Mesendoderm (in vitro differentiated cells): Measurements from ENCODE around the gene RALGDS.
"Not testable (repeated sequence)": the region's sequence is repeated elsewhere in the genome, so short reads cannot be mapped to it uniquely, and the experiment has no call there.

Experiments used
- DNase-seq: peaks from one replicate; pipeline ENCODE4 v3.0.0; 2013
- H2AK5ac ChIP-seq: 2 replicates; pipeline ENCODE4 v1.6.1; 2013; ENCODE audit warnings: low read length, inconsistent platforms
- H2BK120ac ChIP-seq: 2 replicates; pipeline ENCODE4 v1.6.1; 2013; ENCODE audit warnings: low read depth, mild to moderate bottlenecking, low read length, moderate library complexity, mixed read lengths
- H2BK15ac ChIP-seq: replicated peaks from 2 replicates; pipeline ENCODE4 v1.6.1; 2013; ENCODE audit warnings: low read depth, mild to moderate bottlenecking, moderate library complexity
- H2BK5ac ChIP-seq: 2 replicates; pipeline ENCODE4 v1.6.1; 2013; ENCODE audit warnings: low read length, inconsistent platforms
- H3K18ac ChIP-seq: 2 replicates; pipeline ENCODE4 v1.6.1; 2013; ENCODE audit warnings: mild to moderate bottlenecking, low read length, mixed read lengths
- H3K23ac ChIP-seq: one replicate; pipeline ENCODE4 v1.6.1; 2013; ENCODE audit warnings: low read length
- H3K27ac ChIP-seq: 2 replicates; pipeline ENCODE4 v1.5.1; 2013; ENCODE audit warnings: low read depth, mild to moderate bottlenecking, inconsistent platforms, low read length, moderate library complexity
- H3K27me3 ChIP-seq: 2 replicates; pipeline ENCODE4 v1.6.1; 2013; ENCODE audit warnings: low read length, control low read depth, mild to moderate bottlenecking, inconsistent platforms; ENCODE audit not compliant: insufficient read depth, poor library complexity
- H3K36me3 ChIP-seq: 2 replicates; pipeline ENCODE4 v1.6.1; 2013; ENCODE audit warnings: low read length, inconsistent platforms; ENCODE audit not compliant: control insufficient read depth, insufficient read depth
- H3K4ac ChIP-seq: one replicate; pipeline ENCODE4 v1.6.1; 2013; ENCODE audit warnings: low read depth, mild to moderate bottlenecking, low read length, moderate library complexity
- H3K4me1 ChIP-seq: 2 replicates; pipeline ENCODE4 v1.6.1; 2013; ENCODE audit warnings: low read depth, low read length, inconsistent platforms; ENCODE audit not compliant: control insufficient read depth
- H3K4me2 ChIP-seq: 2 replicates; pipeline ENCODE4 v1.6.1; 2013; ENCODE audit warnings: low read length
- H3K4me3 ChIP-seq: 2 replicates; pipeline ENCODE4 v1.5.1; 2013; ENCODE audit warnings: mild to moderate bottlenecking, low read length
- H3K56ac ChIP-seq: one replicate; pipeline ENCODE4 v1.6.1; 2013; ENCODE audit warnings: low read length
- H3K79me1 ChIP-seq: 2 replicates; pipeline ENCODE4 v1.6.1; 2013; ENCODE audit warnings: low read length, inconsistent platforms
- H3K79me2 ChIP-seq: 2 replicates; pipeline ENCODE4 v1.6.1; 2013; ENCODE audit warnings: mild to moderate bottlenecking, low read length; ENCODE audit not compliant: control insufficient read depth, insufficient read depth
- H3K9ac ChIP-seq: 2 replicates; pipeline ENCODE4 v1.6.1; 2013; ENCODE audit warnings: low read length, inconsistent platforms
- H4K5ac ChIP-seq: one replicate; pipeline ENCODE4 v1.6.1; 2013; ENCODE audit warnings: low read length
- H4K8ac ChIP-seq: one replicate; pipeline ENCODE4 v1.6.1; 2013; ENCODE audit warnings: low read depth, mild to moderate bottlenecking, control low read depth, low read length, moderate library complexity
- WGBS: extraction: QIAGEN DNeasy Blood & Tissue Kit; methylation state at CpG from one replicate; pipeline ENCODE4 v1.1.7; 2013; ENCODE audit warnings: low lambda C conversion rate, missing lambda C conversion rate; ENCODE audit not compliant: insufficient coverage; ENCODE audit errors: extremely low coverage; 5-methylcytosine and 5-hydroxymethylcytosine counted together

The RALGDS gene

GRCh38 chr9:133087429-133088145 lies 33.5 kb downstream of the RALGDS start:
- no peak overlapping the region for H3K9ac ChIP-seq
- no peaks in the 10 kb centered on the region for H3K79me1 ChIP-seq
- no peaks in the 10 kb centered on the region for H3K36me3 ChIP-seq
- no peak overlapping the region for H2BK120ac ChIP-seq
- H4K5ac ChIP-seq, result no peak overlapping the region
- H4K8ac ChIP-seq, result no peak overlapping the region
- H3K27ac ChIP-seq, result no peak overlapping the region
- H3K4ac ChIP-seq, result no peak overlapping the region
- H3K56ac ChIP-seq, result no peak overlapping the region
- DNase-seq, result no peak
- no peaks in the 10 kb centered on the region for H3K27me3 ChIP-seq
- no peak overlapping the region for H3K4me3 ChIP-seq
- H2BK15ac ChIP-seq, result no peak overlapping the region
- H3K4me2 ChIP-seq, result no peak overlapping the region
- no peak overlapping the region for H2BK5ac ChIP-seq
- no CpG with 5 or more reads among the region's 7 CpGs for WGBS
- no peak overlapping the region for H3K18ac ChIP-seq
- H3K79me2 ChIP-seq, result no peaks in the 10 kb centered on the region
- no peak overlapping the region for H2AK5ac ChIP-seq
- no peaks in the 10 kb centered on the region for H3K4me1 ChIP-seq
- H3K23ac ChIP-seq, result no peak overlapping the region

- H3K18ac ChIP-seq, result no peak overlapping the region
- no CpG with 5 or more reads among the region's 15 CpGs for WGBS
- H3K27ac ChIP-seq, result no peak overlapping the region
- H3K4me2 ChIP-seq, result no peak overlapping the region
- no peak overlapping the region for H2BK120ac ChIP-seq
- H3K56ac ChIP-seq, result no peak overlapping the region
- H3K36me3 ChIP-seq, result no peaks in the 10 kb centered on the region
- no peaks in the 10 kb centered on the region for H3K79me2 ChIP-seq
- H2BK15ac ChIP-seq, result no peak overlapping the region
- H3K79me1 ChIP-seq, result no peaks in the 10 kb centered on the region
- no peak overlapping the region for H2BK5ac ChIP-seq
- DNase-seq, result no peak
- no peak overlapping the region for H3K4ac ChIP-seq
- H2AK5ac ChIP-seq, result no peak overlapping the region
- no peak overlapping the region for H3K23ac ChIP-seq
- no peak overlapping the region for H3K4me3 ChIP-seq
- no peaks in the 10 kb centered on the region for H3K27me3 ChIP-seq
- H4K8ac ChIP-seq, result no peak overlapping the region
- H4K5ac ChIP-seq, result no peak overlapping the region
- H3K9ac ChIP-seq, result no peak overlapping the region
- H3K4me1 ChIP-seq, result no peaks in the 10 kb centered on the region
Measured at GRCh38 chr9:133086894-133087293, 34.1 kb downstream of the RALGDS start.

- not testable (repeated sequence) for H3K36me3 ChIP-seq, H2BK120ac ChIP-seq, DNase-seq, H3K27ac ChIP-seq, H3K4me2 ChIP-seq, H4K8ac ChIP-seq, H3K56ac ChIP-seq, H4K5ac ChIP-seq, H3K27me3 ChIP-seq, H3K23ac ChIP-seq, H3K4me1 ChIP-seq, H3K79me1 ChIP-seq, H3K79me2 ChIP-seq, H3K4me3 ChIP-seq, H3K18ac ChIP-seq, H2BK15ac ChIP-seq, H3K4ac ChIP-seq, H2BK5ac ChIP-seq, H2AK5ac ChIP-seq, H3K9ac ChIP-seq
- WGBS, result no CpG with 5 or more reads among the region's 17 CpGs
Measured at GRCh38 chr9:133086212-133086860, 34.7 kb downstream of the RALGDS start.

GRCh38 chr9:133083688-133084087 lies 37.4 kb downstream of the RALGDS start:
- H3K18ac ChIP-seq, H3K27ac ChIP-seq, H3K27me3 ChIP-seq, H2BK120ac ChIP-seq, H4K8ac ChIP-seq, H3K23ac ChIP-seq, H2BK15ac ChIP-seq, H3K4me3 ChIP-seq, H4K5ac ChIP-seq, H3K79me2 ChIP-seq, H3K36me3 ChIP-seq, H3K4ac ChIP-seq, H2BK5ac ChIP-seq, DNase-seq, H3K79me1 ChIP-seq, H3K4me2 ChIP-seq, H3K9ac ChIP-seq, H3K56ac ChIP-seq, H3K4me1 ChIP-seq, H2AK5ac ChIP-seq: not testable (repeated sequence)
- WGBS, result no CpG with 5 or more reads among the region's 9 CpGs

GRCh38 chr9:133081957-133082644 lies 38.9 kb downstream of the RALGDS start:
- not testable (repeated sequence) for H2AK5ac ChIP-seq, H3K4me3 ChIP-seq, H3K27ac ChIP-seq, H3K36me3 ChIP-seq, H3K4me2 ChIP-seq, H2BK5ac ChIP-seq, H3K79me2 ChIP-seq, H3K27me3 ChIP-seq, H4K5ac ChIP-seq, H3K79me1 ChIP-seq, H3K4ac ChIP-seq, H3K18ac ChIP-seq, H3K9ac ChIP-seq, H2BK120ac ChIP-seq, H3K23ac ChIP-seq, H2BK15ac ChIP-seq, H3K56ac ChIP-seq, H4K8ac ChIP-seq, H3K4me1 ChIP-seq, DNase-seq
- WGBS, result no CpG with 5 or more reads among the region's 12 CpGs
